K562 (cell line): ENCODE data around the gene P3H4. TPM values are rescaled to one million over a fixed set of nuclear protein-coding genes. Genes with fewer than 3 reads are reported as not detected.
A peak's percentile ranks its signal among the peaks of the same experiment; 100 is the strongest.

Source experiments
- ATAC-seq: fragments of 200-7000 bp; cut with Tn5 transposase; 3 replicates; pipeline ENCODE4 v1.9.1; 2020; ENCODE audit warnings: moderate library complexity
- BruUV-seq: library from RNA; stranded (reverse); fragments of 400-500 nt; replicated peaks from 2 replicates; lab custom pipeline; 2021; lab: Mats Ljungman, UMichigan
- CTCF ChIA-PET: fragments of 300-600 bp; formaldehyde crosslinking; extraction: SDS; loops from one replicate; lab custom pipeline; 2021; ENCODE audit warnings: low intra/inter-chr PET ratio; lab: Yijun Ruan, JAX
- POLR2A ChIA-PET: fragments of 300-600, 350-650 bp; sonication (Branson Sonifier 250); formaldehyde crosslinking; extraction: SDS; loops from one replicate; lab custom pipeline; 2021; ENCODE audit warnings: antibody characterized with exemption, inconsistent platforms; lab: Yijun Ruan, JAX
- DNase-seq, 4 experiments: peaks; one replicate each; pipeline versions ENCODE4 v3.0.0 to v3.0.0-alpha.2; 2011 to 2018; ENCODE audit warnings: low spot score in 3 of 4, mixed read lengths in 3 of 4; ENCODE audit errors: extremely low read depth in 1 of 4
- FAIRE-seq: peaks from 2 replicates; lab custom pipeline; 2011; peaks lifted over from hg19 to GRCh38; lab: Jason Lieb, UNC
- H2AFZ ChIP-seq: 2 replicates; pipeline ENCODE4 v1.6.0; 2011; ENCODE audit warnings: low read depth, low read length, control low read depth, inconsistent platforms
- H3K27ac ChIP-seq: fragments of 200-600 bp; 3 replicates; pipeline ENCODE4 v1.8.0; 2011; ENCODE audit warnings: low read depth, mild to moderate bottlenecking, control low read depth, inconsistent platforms, low read length, moderate library complexity, mixed read lengths; ENCODE audit errors: extremely low read depth
- H3K27me3 ChIP-seq, 2 experiments: fragments of 300-600 bp in 1 of 2; 2 replicates in 1 of 2; 3 replicates in 1 of 2; pipeline versions ENCODE4 v1.6.0 to v1.8.0; 2011; ENCODE audit warnings: inconsistent platforms in 2 of 2, low read length in 2 of 2, mild to moderate bottlenecking in 1 of 2, mixed read lengths in 1 of 2, moderate library complexity in 1 of 2; ENCODE audit not compliant: control insufficient read depth in 2 of 2, insufficient read depth in 2 of 2
- H3K36me3 ChIP-seq: fragments of 300-600 bp; 3 replicates; pipeline ENCODE4 v1.8.0; 2011; ENCODE audit warnings: mild to moderate bottlenecking, low read length, inconsistent platforms; ENCODE audit not compliant: control insufficient read depth, insufficient read depth
- H3K4me1 ChIP-seq, 2 experiments: fragments of 200-600 bp in 1 of 2; replicated peaks in 1 of 2; 2 replicates in 1 of 2; 3 replicates in 1 of 2; pipeline versions ENCODE4 v1.5.1 to v1.8.0; 2011; ENCODE audit warnings: inconsistent platforms in 2 of 2, low read length in 2 of 2, mild to moderate bottlenecking in 1 of 2, mixed read lengths in 1 of 2, moderate library complexity in 1 of 2; ENCODE audit not compliant: control insufficient read depth in 2 of 2, insufficient read depth in 2 of 2
- H3K4me2 ChIP-seq: 2 replicates; pipeline ENCODE4 v1.6.1; 2011; ENCODE audit warnings: low read length, control low read depth, inconsistent platforms, mixed read lengths; ENCODE audit not compliant: insufficient read depth
- H3K4me3 ChIP-seq: fragments of 200-600 bp; sonication (generic), shearing (Covaris generic); 2 replicates; pipeline ENCODE4 v1.5.1; 2016; ENCODE audit warnings: control low read depth, inconsistent platforms
- H3K79me2 ChIP-seq: fragments of 200-600 bp; 3 replicates; pipeline ENCODE4 v1.8.0; 2011; ENCODE audit warnings: low read length, inconsistent platforms; ENCODE audit not compliant: control insufficient read depth, insufficient read depth
- H3K9ac ChIP-seq, 2 experiments: 2 replicates each; pipeline versions ENCODE4 v1.6.0 to v1.6.1; 2011; ENCODE audit warnings: low read depth in 2 of 2, low read length in 2 of 2, control low read depth in 1 of 2, inconsistent platforms in 1 of 2, mild to moderate bottlenecking in 1 of 2, mixed read lengths in 1 of 2; ENCODE audit not compliant: insufficient read depth in 1 of 2
- H3K9me1 ChIP-seq: one replicate; pipeline ENCODE4 v1.6.0; 2011; ENCODE audit warnings: inconsistent platforms, mild to moderate bottlenecking, low read length, moderate library complexity; ENCODE audit not compliant: control insufficient read depth, insufficient read depth
- H3K9me3 ChIP-seq: replicated peaks from 2 replicates; pipeline ENCODE4 v1.5.1; 2011; ENCODE audit warnings: low read depth, low read length, inconsistent platforms; ENCODE audit not compliant: control insufficient read depth, insufficient read depth
- H4K20me1 ChIP-seq: replicated peaks from 2 replicates; pipeline ENCODE4 v1.6.1; 2011; ENCODE audit warnings: low read length, inconsistent platforms, mixed read lengths; ENCODE audit not compliant: control insufficient read depth, insufficient read depth
- CEBPB ChIP-seq: fragments of 450-650 bp; IDR thresholded peaks from 2 replicates; pipeline ENCODE4 v1.6.1; 2016; ENCODE audit warnings: missing genetic modification characterization, missing compliant biosample characterization
- CHD1 ChIP-seq: fragments of 200-600 bp; sonication (generic); IDR thresholded peaks from one replicate; pipeline ENCODE4 v1.6.1; 2012; ENCODE audit warnings: mild to moderate bottlenecking, moderate library complexity, low read length, inconsistent platforms
- CXXC5 ChIP-seq: fragments of 250-450 bp; sonication (Bioruptor Pico); IDR thresholded peaks from 2 replicates; pipeline ENCODE4 v1.8.0; 2022; ENCODE audit warnings: inconsistent platforms, mild to moderate bottlenecking, moderate library complexity
- NFYB ChIP-seq: IDR thresholded peaks from 2 replicates; pipeline ENCODE4 v1.6.1; 2011; ENCODE audit warnings: mild to moderate bottlenecking, moderate library complexity; ENCODE audit not compliant: insufficient read length; ENCODE audit errors: extremely low read depth
- NONO ChIP-seq, 2 experiments: fragments of 200-400 bp in 1 of 2; fragments of 450-650 bp in 1 of 2; formaldehyde crosslinking in 1 of 2; IDR thresholded peaks; 2 replicates each; pipeline ENCODE4 v1.6.1; 2017; ENCODE audit warnings: low read depth in 2 of 2, mild to moderate bottlenecking in 2 of 2, moderate library complexity in 2 of 2, low read length in 1 of 2
- NR1H2 ChIP-seq: sonication (generic); formaldehyde crosslinking; IDR thresholded peaks from 2 replicates; pipeline ENCODE4 v1.4.0; 2020; ENCODE audit warnings: mild to moderate bottlenecking, missing genetic modification reagents
- RBM14 ChIP-seq: fragments of 200-400 bp; formaldehyde crosslinking; IDR thresholded peaks from 2 replicates; pipeline ENCODE4 v1.6.1; 2018; ENCODE audit warnings: low read depth, mild to moderate bottlenecking, low read length, moderate library complexity, borderline replicate concordance; ENCODE audit not compliant: insufficient read depth
- SMARCE1 ChIP-seq: fragments of 450-650 bp; IDR thresholded peaks from 2 replicates; pipeline ENCODE4 v1.7.1; 2016; ENCODE audit warnings: mild to moderate bottlenecking
- SPI1 ChIP-seq: IDR thresholded peaks from 2 replicates; pipeline ENCODE4 v1.6.1; 2011; ENCODE audit warnings: low read depth, low read length, control low read depth, borderline replicate concordance
- SREBF1 ChIP-seq: fragments of 150-350 bp; IDR thresholded peaks from 2 replicates; pipeline ENCODE4 v1.6.1; 2014; ENCODE audit warnings: antibody characterized with exemption, low read depth, low read length, borderline replicate concordance
- SRSF7 ChIP-seq: fragments of 200-400 bp; formaldehyde crosslinking; optimal IDR thresholded peaks from 2 replicates; pipeline ENCODE3; 2017; ENCODE audit warnings: mild to moderate bottlenecking, low read depth, low read length
- TAF1 ChIP-seq: IDR thresholded peaks from 2 replicates; pipeline ENCODE4 v1.6.1; 2011; ENCODE audit warnings: mild to moderate bottlenecking, low read length, moderate library complexity; ENCODE audit not compliant: insufficient read depth, control insufficient read depth, severe bottlenecking; ENCODE audit errors: extremely low read depth
- ZNF165 ChIP-seq: fragments of 250-450 bp; sonication (Bioruptor Pico); IDR thresholded peaks from 2 replicates; pipeline ENCODE4 v1.4.0; 2020; ENCODE audit warnings: borderline replicate concordance
- ZNF280A ChIP-seq: fragments of 450-650 bp; IDR thresholded peaks from 2 replicates; pipeline ENCODE4 v1.6.1; 2018; ENCODE audit warnings: mild to moderate bottlenecking, low read depth; ENCODE audit not compliant: partially characterized antibody
- WGBS: fragments of 100-300 bp; shearing (Covaris generic); methylation state at CpG from one replicate; pipeline ENCODE4 v1.1.6; 2016; ENCODE audit warnings: low coverage, mixed read lengths; ENCODE audit not compliant: insufficient coverage; ENCODE audit errors: missing lambda C conversion rate; 5-methylcytosine and 5-hydroxymethylcytosine counted together
- in situ Hi-C: fragments of 300-500 bp; cut with MboI; formaldehyde crosslinking; loops from 4 replicates; pipeline ENCODE4 v1.15.0; 2018; ENCODE audit warnings: inconsistent platforms, mixed read lengths
- intact Hi-C: fragments of 100-400 bp; cut with micrococcal nuclease; formaldehyde crosslinking; loops from 2 replicates; pipeline ENCODE4 v1.14.2; 2022
- polyA plus RNA-seq, 8 experiments: library from polyadenylated mRNA; depleted of rRNA in 4 of 8; stranded (reverse) in 5 of 8; unstranded in 3 of 8; fragments of >200 nt; fragmentation: Nextera tagmentation in 2 of 8; fragmentation: Illumina TruSeq in 1 of 8; extraction: Ambion mirVana in 2 of 8; extraction: Trizol in 1 of 8; gene quantifications; 2 replicates each; pipeline versions ENCODE4 v1.2.1 to v1.2.3, GENCODE V29; 2011 to 2014; ENCODE audit warnings: inconsistent platforms in 1 of 8, missing spikeins in 1 of 8
- total RNA-seq, 7 experiments: library from RNA; depleted of rRNA in 6 of 7; stranded (reverse); fragments of >200 nt in 6 of 7; fragmentation: Illumina TruSeq in 2 of 7; extraction: Trizol in 2 of 7; gene quantifications; 2 replicates each; pipeline versions ENCODE4 v1.2.1 to v1.2.3, GENCODE V29; 2011 to 2021; ENCODE audit warnings: low replicate concordance in 1 of 7
- TF ChIP-seq, protein P1 (sequence below): fragments of 250-450 bp; sonication (Bioruptor Pico); IDR thresholded peaks from 2 replicates; pipeline ENCODE4 v1.4.0; 2020

Gene P3H4
- total and polyA plus RNA-seq, 9 of the 15 experiments (the other 6 are each of a cell fraction or from before 2014, with no cell fraction given): 0.10 to 3.7 (median 1.0) TPM

DNA sequence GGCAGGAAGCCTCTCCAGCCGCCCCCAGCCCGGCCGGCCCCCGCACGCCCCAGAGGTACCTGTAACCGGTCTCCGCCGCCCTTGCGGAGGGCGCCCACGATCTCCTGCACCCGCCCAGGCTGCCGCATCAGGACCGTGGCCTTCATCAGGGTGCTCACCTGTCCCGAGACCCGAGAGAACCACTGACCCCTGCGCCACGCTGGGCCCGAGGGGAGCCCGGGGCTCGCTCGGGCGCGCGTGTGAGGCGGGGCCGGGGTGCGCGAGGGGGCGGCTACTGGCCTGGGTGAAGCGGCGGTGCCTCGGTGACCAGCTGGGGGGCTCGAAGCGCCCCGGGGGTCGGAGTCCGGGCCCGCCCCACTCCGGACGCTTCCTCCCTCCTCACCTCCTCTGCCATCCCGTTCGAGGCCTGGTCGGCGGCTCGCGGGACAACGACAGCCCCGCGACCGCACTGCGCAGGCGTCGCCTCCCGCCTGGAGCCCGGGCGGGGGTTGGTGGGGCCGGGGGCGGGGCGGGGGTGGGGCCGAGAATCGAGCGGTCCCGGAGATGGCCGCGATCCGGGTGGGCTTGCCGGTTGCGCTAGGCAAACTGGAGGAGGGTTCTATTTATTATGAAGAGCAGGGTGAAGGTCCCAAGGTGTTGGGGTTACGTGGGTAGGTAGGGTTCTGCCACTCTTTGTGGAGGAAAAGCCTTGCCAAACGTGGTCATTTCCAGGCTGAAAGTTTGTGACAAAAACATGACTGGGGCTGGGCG lies 24.2 kb upstream of the P3H4 start, which contains the start of gene NT5C3B (continued):
- TF ChIP-seq RBM14 (no peak), TAF1 (peak; percentile 65), CXXC5 (CRISPR knock-in tag) (peak; percentile 41)
- TF ChIP-seq, protein P1, sequence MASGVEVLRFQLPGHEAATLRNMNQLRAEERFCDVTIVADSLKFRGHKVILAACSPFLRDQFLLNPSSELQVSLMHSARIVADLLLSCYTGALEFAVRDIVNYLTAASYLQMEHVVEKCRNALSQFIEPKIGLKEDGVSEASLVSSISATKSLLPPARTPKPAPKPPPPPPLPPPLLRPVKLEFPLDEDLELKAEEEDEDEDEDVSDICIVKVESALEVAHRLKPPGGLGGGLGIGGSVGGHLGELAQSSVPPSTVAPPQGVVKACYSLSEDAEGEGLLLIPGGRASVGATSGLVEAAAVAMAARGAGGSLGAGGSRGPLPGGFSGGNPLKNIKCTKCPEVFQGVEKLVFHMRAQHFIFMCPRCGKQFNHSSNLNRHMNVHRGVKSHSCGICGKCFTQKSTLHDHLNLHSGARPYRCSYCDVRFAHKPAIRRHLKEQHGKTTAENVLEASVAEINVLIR: no peak

DNA sequence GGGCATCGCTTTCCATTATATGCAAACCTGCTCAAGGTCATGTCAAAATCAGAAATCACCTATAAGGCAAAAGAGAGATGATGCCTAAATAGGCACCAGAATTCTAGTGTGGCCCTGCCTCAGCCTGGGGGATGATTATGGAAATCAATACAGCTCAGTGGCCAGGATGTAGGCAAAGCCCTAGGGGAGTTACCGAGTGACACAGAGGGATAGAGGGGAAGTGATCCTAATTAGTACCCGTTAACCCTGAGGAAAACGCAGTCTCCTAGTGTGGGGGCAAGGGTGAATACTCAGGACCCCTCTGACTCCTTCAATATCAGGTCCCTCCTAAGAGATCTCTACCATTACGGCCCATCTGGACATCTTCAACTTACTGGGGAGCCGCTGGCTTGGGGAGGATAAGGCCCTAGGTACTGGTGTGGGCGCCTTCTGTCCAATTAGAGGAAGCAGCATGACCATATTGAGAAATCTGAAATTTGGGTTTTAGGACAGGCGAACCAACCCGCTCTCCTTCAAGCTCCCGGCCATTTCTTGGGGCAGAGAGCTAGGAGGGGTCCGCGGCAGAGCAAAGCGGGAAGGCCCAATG lies 23.6 kb upstream of the P3H4 start:
- ATAC-seq (peak; percentile 61), FAIRE-seq (no peak), DNase-seq (peak in 1 of 4 experiments; percentile 54)
- H3K27me3 ChIP-seq: no peaks in the 10 kb centered on the region
- CTCF ChIA-PET: no interaction called here
- intact Hi-C loops: no loop called here
- WGBS: 11% methylated on average over 13 of the region's 13 CpGs
- in situ Hi-C loops: no loop called here
- H4K20me1 ChIP-seq: no peaks in the 10 kb centered on the region
- H3K9me3 ChIP-seq: no peaks in the 10 kb centered on the region
- H3K4me1 ChIP-seq: peaks cover 7 to 15% of the 10 kb centered on the region in 2 experiments; a peak in 4 of 5 replicates
- BruUV-seq: TSS peak; percentile 50
- no peaks in the 10 kb centered on the region for H3K9me1 ChIP-seq
- peak overlapping the region; percentile 72 to 96 for H3K9ac ChIP-seq
- H3K4me3 ChIP-seq: peak overlapping the region; percentile 77
- H3K79me2 ChIP-seq: peaks cover 17% of the 10 kb centered on the region
- TF ChIP-seq NONO (IDR thresholded peaks at IDR 0.05; ENCODE audit: low read depth in 2 of 2, low read length in 1 of 2) (no peak), NR1H2 (CRISPR knock-in tag) (no peak), CHD1 (no peak), SREBF1 (no peak), ZNF165 (no peak), SRSF7 (no peak), CEBPB (tag) (peak; percentile 23; the same call in 1 of the 2 replicates), NFYB (peak; percentile 5), SMARCE1 (0 out of 2 replicates have a peak, but pooled peaks have one; percentile 15), ZNF280A (no peak), SPI1 (peak; percentile 33; the same call in 1 of the 2 replicates)
- TF ChIP-seq, all 486 proteins: peak for 4
- POLR2A ChIA-PET: interaction anchor here (0.6 to 2.1 kb wide), 3 partner anchors 12 to 147 kb away, joined by 3 to 4 read pairs (median 3); no protein-coding TSS in a partner anchor
- H3K27ac ChIP-seq: peak overlapping the region; percentile 56; the same call in 2 of the 3 replicates
- peak overlapping the region; percentile 91 for H2AFZ ChIP-seq
- peaks cover 36% of the 10 kb centered on the region; the same call in 2 of the 3 replicates for H3K36me3 ChIP-seq
- H3K4me2 ChIP-seq: peak overlapping the region; percentile 89
